OCI-LY1 (cell line): Measurements from ENCODE around the gene UGT2A3.

Experiments used
- EZH2 ChIP-seq: fragments of 200-600 bp; sonication (generic), shearing (Covaris generic); IDR thresholded peaks from 2 replicates; pipeline ENCODE4 v1.8.0; 2017; ENCODE audit warnings: borderline replicate concordance, mixed run types, mild to moderate bottlenecking, antibody characterized with exemption, low read length, moderate library complexity, mixed read lengths
- TF ChIP-seq, protein P1 (sequence below): fragments of 200-600 bp; sonication (generic), shearing (Covaris generic); IDR thresholded peaks from 2 replicates; pipeline ENCODE4 v1.5.1; 2017; ENCODE audit warnings: mild to moderate bottlenecking, antibody characterized with exemption, low read length, moderate library complexity, mixed read lengths

DNA sequence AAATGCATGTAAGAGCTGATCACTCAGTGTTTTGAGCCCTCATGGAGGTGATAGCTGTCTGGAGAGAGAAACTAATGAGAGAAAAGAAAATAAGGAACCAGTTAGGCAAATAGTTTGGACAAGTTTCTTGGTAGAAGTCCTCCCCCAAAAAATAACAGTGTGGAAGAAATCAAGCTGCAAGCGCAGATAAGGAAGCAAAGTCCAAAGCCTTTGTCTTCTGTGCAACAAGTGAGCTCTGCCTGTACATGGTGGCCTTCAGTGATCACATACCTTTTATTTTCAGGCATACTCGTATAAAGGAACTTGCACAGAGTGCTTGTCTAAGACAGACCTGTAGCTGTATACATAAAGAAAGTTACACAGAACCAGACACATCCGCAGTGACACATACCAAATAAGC lies 2.5 kb upstream of the UGT2A3 start:
- TF ChIP-seq, protein P1, sequence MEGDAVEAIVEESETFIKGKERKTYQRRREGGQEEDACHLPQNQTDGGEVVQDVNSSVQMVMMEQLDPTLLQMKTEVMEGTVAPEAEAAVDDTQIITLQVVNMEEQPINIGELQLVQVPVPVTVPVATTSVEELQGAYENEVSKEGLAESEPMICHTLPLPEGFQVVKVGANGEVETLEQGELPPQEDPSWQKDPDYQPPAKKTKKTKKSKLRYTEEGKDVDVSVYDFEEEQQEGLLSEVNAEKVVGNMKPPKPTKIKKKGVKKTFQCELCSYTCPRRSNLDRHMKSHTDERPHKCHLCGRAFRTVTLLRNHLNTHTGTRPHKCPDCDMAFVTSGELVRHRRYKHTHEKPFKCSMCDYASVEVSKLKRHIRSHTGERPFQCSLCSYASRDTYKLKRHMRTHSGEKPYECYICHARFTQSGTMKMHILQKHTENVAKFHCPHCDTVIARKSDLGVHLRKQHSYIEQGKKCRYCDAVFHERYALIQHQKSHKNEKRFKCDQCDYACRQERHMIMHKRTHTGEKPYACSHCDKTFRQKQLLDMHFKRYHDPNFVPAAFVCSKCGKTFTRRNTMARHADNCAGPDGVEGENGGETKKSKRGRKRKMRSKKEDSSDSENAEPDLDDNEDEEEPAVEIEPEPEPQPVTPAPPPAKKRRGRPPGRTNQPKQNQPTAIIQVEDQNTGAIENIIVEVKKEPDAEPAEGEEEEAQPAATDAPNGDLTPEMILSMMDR = no peak
- no peak for TF ChIP-seq EZH2
